ENCODE measurements around the gene TUBGCP2. TPM values are rescaled to one million over a fixed set of nuclear protein-coding genes. Genes with fewer than 3 reads are reported as not detected.

TUBGCP2 gene
- total and polyA plus RNA-seq, 2 of the 13 experiments (the other 11 are each of a cell fraction or from before 2014, with no cell fraction given), result 21.3 to 34.5 TPM

DNA sequence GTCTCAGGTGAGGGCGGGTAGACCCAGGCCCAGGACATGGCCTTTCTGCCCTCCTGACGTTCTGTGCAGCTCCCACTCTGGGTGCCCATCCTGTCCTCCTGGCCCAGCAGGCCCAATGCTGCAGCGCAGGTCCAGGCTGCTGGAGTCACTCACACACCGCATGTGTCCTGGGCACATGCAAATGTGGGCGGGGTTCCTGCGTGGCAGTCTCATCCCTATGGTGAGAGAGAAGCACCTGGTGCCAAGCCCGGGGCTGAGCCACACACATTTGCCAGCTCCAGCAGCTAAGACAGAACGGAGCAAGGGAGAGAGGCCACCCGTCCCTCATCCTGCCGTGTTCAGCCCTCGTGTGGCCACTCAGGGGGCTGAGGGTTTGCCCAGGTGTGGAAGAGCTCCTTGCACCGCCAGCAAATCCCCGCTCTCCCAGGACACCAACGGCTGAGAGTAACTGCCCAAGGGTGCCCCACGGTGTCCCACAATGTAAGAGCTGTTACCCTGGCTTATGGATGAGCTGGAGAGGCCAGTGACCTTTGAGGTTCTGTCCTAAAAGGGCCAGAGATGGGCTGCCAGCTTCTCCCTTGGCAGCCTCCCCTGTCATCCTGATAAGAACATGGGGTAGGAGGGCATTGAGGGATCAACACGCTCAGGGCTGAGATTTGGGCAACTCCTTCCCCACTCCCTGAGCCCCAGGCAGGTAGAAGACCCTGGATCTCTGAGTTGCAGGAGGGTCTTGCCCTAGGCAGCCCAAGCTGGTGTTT, 44.7 kb upstream of the TUBGCP2 start (continued):
- TF ChIP-seq KDM2A (CRISPR knock-in tag; IDR thresholded peaks at IDR 0.05; ENCODE audit: borderline replicate concordance, low read depth) (peak; percentile 62), SMC3 (IDR thresholded peaks at IDR 0.05; ENCODE audit: low read length) (no peak), ZNF883 (CRISPR knock-in tag; IDR thresholded peaks at IDR 0.05; ENCODE audit: not compliant biosample characterization) (peak; percentile 39), SP2 (CRISPR knock-in tag; IDR thresholded peaks at IDR 0.05) (no peak), ZFP36L2 (CRISPR knock-in tag; IDR thresholded peaks at IDR 0.05) (no peak), ZNF674 (CRISPR knock-in tag; IDR thresholded peaks at IDR 0.05; ENCODE audit: low read depth) (no peak), ZNF556 (CRISPR knock-in tag; IDR thresholded peaks at IDR 0.05; ENCODE audit: borderline replicate concordance) (no peak), RBM39 (IDR thresholded peaks at IDR 0.05; ENCODE audit: low read depth, low read length, poor library complexity, severe bottlenecking) (peak; percentile 40), RBFOX2 (IDR thresholded peaks at IDR 0.05; ENCODE audit: low read depth, low read length) (peak; percentile 66), RBM22 (optimal IDR thresholded peaks at IDR 0.05; ENCODE audit: low read length) (peak; percentile 26), HNRNPL (IDR thresholded peaks at IDR 0.05; ENCODE audit: low read depth, low read length) (0 out of 2 replicates have a peak, but pooled peaks have one; percentile 62), ZNF577 (CRISPR knock-in tag; IDR thresholded peaks at IDR 0.05; ENCODE audit: borderline replicate concordance, low read depth) (no peak), AGO1 (IDR thresholded peaks at IDR 0.05; ENCODE audit: low read depth, low read length, poor library complexity, severe bottlenecking) (peak; percentile 98), CHD2 (IDR thresholded peaks at IDR 0.05; ENCODE audit: low read depth, low read length) (0 out of 2 replicates have a peak, but pooled peaks have one; percentile 15), AKAP8 (CRISPR knock-in tag; IDR thresholded peaks at IDR 0.05) (peak; percentile 96), REPIN1 (CRISPR knock-in tag; IDR thresholded peaks at IDR 0.05; ENCODE audit: borderline replicate concordance, low read depth) (no peak), ZNF326 (CRISPR knock-in tag; IDR thresholded peaks at IDR 0.05; ENCODE audit: borderline replicate concordance) (peak; percentile 78; the same call in 1 of the 2 replicates), NONO (IDR thresholded peaks at IDR 0.05) (no peak), NONO (CRISPR knock-in tag; conservative IDR thresholded peaks at IDR 0.05) (peak; percentile 53; the same call in 1 of the 2 replicates), KLF16 (CRISPR knock-in tag; IDR thresholded peaks at IDR 0.05) (no peak)
- TF ChIP-seq, protein P1, sequence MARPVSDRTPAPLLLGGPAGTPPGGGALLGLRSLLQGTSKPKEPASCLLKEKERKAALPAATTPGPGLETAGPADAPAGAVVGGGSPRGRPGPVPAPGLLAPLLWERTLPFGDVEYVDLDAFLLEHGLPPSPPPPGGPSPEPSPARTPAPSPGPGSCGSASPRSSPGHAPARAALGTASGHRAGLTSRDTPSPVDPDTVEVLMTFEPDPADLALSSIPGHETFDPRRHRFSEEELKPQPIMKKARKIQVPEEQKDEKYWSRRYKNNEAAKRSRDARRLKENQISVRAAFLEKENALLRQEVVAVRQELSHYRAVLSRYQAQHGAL (CRISPR knock-in tag; IDR thresholded peaks at IDR 0.05; ENCODE audit: not compliant biosample characterization), result no peak
- TF ChIP-seq, protein P2, sequence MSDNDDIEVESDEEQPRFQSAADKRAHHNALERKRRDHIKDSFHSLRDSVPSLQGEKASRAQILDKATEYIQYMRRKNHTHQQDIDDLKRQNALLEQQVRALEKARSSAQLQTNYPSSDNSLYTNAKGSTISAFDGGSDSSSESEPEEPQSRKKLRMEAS (IDR thresholded peaks at IDR 0.05), result 0 out of 2 replicates have a peak, but pooled peaks have one; percentile 21
- TF ChIP-seq, protein P3, sequence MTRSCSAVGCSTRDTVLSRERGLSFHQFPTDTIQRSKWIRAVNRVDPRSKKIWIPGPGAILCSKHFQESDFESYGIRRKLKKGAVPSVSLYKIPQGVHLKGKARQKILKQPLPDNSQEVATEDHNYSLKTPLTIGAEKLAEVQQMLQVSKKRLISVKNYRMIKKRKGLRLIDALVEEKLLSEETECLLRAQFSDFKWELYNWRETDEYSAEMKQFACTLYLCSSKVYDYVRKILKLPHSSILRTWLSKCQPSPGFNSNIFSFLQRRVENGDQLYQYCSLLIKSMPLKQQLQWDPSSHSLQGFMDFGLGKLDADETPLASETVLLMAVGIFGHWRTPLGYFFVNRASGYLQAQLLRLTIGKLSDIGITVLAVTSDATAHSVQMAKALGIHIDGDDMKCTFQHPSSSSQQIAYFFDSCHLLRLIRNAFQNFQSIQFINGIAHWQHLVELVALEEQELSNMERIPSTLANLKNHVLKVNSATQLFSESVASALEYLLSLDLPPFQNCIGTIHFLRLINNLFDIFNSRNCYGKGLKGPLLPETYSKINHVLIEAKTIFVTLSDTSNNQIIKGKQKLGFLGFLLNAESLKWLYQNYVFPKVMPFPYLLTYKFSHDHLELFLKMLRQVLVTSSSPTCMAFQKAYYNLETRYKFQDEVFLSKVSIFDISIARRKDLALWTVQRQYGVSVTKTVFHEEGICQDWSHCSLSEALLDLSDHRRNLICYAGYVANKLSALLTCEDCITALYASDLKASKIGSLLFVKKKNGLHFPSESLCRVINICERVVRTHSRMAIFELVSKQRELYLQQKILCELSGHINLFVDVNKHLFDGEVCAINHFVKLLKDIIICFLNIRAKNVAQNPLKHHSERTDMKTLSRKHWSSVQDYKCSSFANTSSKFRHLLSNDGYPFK (CRISPR knock-in tag; IDR thresholded peaks at IDR 0.05; ENCODE audit: borderline replicate concordance), result 0 out of 2 replicates have a peak, but pooled peaks have one; percentile 17
- TF ChIP-seq, protein P4, sequence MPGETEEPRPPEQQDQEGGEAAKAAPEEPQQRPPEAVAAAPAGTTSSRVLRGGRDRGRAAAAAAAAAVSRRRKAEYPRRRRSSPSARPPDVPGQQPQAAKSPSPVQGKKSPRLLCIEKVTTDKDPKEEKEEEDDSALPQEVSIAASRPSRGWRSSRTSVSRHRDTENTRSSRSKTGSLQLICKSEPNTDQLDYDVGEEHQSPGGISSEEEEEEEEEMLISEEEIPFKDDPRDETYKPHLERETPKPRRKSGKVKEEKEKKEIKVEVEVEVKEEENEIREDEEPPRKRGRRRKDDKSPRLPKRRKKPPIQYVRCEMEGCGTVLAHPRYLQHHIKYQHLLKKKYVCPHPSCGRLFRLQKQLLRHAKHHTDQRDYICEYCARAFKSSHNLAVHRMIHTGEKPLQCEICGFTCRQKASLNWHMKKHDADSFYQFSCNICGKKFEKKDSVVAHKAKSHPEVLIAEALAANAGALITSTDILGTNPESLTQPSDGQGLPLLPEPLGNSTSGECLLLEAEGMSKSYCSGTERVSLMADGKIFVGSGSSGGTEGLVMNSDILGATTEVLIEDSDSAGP (CRISPR knock-in tag; IDR thresholded peaks at IDR 0.05; ENCODE audit: borderline replicate concordance), result peak; percentile 73; the same call in 1 of the 2 replicates
